GM19452 (cell line): ENCODE data around the gene GTF2F2.

Source experiments
- ATAC-seq: cut with Tn5 transposase; IDR thresholded peaks from one replicate; pipeline ENCODE4 v1.9.1; 2021; ENCODE audit not compliant: unreplicated experiment

GTF2F2 gene

DNA sequence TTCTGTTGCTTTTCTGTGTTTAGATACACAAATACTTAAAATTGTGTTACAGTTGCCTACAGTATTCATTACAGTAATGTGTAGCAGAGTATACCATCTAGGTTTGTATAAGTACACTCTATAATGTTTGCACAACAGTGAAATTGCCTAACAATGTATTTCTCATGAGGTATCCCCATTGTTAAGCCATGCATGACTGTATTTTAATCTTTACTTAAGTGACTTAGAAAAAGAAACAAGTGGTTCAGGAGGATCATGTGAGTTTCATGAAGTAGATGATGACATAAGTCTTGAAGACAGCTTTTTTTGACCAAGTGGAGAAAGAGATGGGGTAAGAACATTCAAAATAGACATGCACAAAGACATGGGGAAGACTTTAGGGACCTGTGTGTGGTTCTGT lies 88.9 kb downstream of the GTF2F2 start:
- ATAC-seq: no peak

DNA sequence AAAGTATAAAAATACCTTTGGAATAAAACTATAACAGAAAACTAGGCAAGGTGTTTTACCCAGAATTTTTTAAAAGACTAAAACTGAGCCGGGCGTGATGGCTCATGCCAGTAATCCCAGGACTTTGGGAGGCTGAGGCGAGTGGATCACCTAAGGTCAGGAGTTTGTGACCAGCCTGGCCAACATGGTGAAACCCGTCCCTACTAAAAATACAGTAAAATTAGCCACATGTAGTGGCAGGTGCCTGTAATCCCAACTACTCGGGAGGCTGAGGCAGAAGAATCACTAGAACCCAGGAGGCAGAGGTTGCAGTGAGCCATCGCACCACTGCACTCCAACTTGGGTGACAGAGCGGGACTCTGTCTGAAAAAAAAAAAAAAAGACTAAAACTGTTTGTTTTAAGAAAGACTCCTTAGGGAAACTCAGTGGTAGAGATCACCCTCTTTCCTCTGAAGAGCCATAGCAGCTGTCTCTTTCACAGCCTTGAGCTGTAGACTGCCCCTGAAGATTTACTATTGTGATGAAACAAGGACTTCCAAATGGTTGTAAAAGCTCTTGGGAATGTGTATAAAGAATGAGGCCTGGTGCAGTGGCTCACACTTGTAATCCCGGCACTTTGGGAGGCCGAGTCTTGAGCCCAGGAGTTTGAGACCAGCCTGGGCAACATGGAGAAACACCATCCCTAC lies 95.2 kb downstream of the GTF2F2 start:
- ATAC-seq: no peak

DNA sequence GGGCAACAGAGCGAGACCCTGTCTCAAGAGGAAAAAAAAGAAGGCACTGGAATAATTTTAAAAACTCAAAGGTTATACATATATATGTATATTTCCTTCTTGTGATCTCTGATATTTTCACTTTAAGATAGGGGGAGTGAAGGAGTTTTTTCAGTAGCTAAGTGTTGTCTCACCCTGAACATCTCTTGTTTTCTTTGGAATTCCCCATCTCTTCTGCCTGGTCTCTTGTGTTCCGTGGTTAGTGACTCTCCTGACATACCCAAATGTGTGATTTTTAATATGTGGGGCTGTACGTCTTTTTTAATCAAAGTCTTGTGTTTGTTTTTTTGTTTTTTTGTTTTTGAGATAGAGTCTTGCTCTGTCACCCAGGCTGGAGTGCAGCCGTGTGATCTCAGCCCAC lies 95.9 kb downstream of the GTF2F2 start:
- no peak for ATAC-seq

DNA sequence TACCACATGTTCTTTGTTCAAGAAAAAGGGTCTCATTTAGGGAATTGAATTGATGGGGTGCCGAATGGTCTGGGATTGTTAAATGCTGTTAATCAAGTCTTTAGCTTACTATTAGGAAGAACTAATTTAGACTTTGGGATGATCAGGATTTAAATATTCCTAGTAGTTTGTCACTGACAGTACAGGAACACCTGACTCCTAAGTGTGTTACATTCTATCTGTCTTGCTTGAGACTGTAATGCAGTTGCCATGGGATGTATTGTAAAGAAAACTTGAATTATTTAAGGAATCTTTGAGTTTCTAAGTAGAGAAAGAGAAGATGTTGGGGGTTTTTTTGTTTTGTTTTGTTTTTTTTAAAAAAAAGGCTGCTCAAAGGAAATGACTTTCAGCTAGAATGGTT lies 98.4 kb downstream of the GTF2F2 start:
- no peak for ATAC-seq

DNA sequence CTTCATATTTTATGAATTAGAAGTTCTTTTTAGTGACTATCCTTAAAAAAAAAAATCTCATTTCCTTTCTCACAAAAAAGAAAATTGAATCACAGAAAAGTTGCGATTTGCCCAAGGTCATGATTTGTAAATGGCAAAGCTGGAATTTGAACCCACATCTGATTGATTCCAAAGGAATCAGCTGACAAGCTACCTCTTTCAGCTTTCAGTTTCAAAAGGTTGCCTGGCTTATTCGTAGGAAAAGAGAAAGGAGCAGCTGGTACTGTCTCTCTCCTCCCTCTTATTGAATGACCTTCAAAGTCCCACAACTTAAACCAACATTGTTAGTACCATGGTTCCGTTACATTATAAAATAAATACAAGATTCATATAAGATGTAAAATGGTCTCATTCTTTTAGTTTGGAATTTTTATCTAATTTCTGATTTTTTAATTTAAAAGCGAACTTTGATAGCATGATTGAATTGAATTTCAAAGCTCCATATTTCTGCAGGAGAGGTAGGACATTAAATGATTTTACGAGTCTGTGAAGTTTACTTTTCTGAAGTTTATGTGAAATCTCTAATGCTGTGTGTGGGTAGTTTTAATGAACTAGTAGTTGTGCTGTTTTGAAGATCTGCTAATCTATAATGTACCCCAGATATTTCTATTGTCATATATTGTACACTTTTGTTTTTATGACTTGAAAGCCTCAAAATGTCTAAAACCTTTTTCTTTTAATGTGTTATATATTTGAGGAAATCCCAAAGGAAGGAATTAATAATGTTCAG lies 99.0 kb downstream of the GTF2F2 start:
- ATAC-seq: no peak

DNA sequence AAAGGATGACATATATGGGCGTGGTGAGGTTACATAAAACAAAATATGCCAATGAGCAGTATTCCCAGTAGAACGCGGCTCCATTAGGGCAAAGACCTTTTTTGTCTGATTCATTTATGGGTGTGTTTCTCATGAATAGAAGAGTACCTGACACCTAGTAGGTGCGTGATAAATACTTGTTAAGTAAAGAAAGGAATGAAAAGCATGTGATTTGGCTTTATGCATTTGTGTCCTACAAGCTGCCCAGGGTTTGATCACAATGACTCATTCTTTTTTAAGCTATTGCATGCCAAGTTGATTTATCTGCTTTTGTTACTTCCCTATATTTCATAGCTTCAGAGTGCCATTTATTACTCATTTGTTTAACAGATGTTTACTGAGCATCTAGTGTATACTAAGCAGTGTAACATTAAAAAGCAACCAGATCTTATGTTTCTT lies 99.6 kb downstream of the GTF2F2 start:
- no peak for ATAC-seq

DNA sequence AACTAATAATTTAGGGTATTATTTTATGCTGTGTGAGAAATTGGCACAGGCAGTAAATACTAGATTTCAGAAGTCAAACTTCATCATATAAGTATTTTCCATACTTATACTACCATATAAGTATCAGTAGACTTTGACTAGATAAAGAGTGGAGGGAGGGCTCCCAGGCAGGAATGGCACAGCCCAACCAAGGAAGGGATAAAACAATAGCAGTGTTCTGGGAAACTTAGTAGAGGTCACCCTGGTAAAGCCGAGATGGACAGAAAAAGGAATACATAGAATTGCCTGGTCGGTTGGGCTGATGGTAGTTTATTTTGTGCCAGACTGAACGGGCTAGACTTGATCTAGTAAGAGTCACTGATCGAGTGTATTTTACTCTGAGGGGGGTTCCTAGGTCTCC lies 100.1 kb downstream of the GTF2F2 start:
- ATAC-seq: no peak

DNA sequence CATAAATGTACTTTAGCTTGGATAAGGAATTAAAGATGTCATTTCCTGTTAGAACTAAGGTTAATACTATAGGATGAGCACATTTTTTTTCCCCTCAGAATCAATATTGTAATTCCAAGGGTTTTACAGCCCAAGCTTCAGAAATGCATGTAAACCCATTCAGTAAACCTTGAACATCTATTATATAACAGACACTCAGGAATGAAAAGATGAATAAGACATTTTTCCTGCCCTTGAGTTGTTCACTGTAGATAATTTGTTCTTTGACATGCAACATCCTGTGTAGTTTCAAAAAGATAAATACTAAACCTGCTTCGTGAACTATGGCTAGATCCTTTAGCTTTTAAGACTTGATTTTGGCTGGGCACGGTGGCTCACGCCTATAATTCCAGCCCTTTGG lies 102.2 kb downstream of the GTF2F2 start:
- ATAC-seq: no peak

DNA sequence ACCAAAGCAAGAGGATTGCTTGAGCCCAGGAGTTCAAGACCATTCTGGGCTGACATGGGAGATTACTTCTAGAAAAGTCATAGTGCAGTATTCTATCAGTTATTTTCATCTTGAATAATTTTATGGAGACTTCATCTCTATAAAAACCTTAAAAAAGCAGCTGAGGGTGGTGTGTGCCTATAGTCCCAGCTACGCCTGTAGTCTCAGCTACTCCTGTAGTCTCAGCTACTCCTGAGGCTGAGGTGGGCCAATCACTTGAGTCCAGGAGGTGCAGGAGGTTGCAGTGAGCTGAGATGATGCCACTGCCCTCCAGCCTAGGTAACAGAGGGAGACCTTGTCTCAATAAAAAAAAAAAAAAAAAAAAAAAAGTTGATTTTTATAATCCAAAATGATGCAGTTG lies 102.6 kb downstream of the GTF2F2 start:
- ATAC-seq: no peak

DNA sequence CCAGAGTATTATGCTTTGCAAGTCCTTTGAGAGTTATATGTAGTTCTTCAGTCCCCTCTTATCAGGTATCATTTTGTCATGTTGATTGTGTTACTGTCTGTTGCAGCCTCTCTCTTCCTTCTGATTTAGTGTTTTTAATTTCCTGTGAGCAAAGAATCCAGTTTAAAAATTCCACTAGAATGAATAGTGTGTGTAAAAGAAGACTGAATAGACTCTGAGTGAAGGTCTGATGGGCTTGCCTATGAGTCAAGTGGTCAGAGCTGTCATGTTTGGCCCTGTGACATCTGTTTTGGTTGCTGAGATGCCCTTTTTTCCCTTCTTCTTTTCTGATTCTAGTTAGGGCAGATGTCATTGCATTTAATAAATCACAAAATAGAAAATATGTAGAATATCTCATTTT lies 103.9 kb downstream of the GTF2F2 start:
- no peak for ATAC-seq

DNA sequence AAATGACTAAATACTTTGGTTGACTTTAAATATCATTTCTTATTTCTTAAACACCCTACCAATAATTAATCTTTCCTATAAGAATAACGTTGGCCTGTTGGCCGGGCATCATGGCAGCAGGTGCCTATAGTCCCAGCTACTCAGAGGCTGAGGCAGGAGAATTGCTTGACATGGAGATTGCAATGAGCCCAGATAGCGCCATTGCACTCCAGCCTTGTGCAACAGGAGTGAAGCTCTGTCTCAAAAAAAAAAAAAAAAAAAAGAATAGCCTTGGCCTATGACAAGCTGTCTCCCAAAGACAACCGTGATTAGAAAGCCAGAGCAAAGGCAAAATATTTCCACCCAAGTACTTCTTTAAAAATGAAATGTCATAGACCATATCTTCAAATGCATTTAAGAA lies 105.1 kb downstream of the GTF2F2 start:
- no peak for ATAC-seq

DNA sequence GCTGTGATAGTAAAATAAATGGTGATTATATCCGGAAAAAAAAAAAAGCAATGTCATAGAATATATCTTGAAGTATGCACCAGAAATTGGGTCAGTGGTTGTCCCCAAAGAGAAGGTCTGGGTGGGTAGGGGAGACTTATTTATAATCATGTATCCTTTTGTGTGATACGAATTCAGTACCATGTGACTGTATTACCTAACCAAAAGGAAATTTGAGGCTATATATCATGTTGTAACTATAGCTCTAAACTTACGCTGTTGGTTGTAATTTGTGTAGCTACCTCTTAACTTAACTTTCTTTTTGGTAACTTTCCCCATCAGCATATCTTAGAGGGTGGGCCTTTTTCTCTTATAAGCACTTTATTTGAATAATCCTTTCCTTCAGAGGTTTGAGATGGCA lies 105.7 kb downstream of the GTF2F2 start:
- ATAC-seq: no peak

DNA sequence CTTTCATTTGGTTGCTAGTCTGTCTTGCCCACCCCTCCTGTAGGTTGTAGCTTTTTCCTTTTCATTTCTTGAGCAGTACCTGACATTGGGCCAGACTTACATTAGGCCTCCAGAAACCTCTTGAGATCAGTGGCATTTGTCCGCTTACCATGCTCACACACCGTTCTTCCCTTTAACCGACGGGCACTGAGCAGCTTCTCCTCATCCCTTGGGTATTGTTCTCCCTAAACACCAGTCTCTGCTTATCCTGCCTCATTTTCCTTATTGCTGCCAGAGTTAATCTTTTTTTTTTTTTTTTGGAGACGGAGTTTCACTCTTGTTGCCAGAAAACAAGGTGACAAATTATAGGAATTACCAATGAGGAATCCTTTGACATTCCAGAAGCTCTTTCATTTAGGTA lies 107.7 kb downstream of the GTF2F2 start:
- ATAC-seq: no peak

DNA sequence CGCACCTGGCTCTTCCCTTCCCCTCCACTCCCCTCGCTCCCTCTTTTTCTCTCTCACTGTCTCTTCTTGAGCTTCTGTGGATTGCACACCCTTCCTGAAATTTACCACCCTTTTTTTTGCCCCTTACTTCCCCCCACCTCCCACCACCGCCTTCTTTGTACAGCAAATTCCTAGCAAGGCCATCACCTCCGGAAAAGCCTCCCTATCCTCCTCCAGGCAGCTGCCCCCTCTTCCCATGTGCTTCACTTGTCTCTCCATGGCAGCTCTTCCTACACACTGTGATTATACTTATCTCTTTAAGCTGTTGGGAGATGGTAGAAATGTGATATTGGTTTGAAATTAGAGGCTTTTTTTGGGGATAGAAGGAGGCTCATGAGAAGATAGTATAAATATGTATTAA lies 108.9 kb downstream of the GTF2F2 start:
- ATAC-seq: no peak

DNA sequence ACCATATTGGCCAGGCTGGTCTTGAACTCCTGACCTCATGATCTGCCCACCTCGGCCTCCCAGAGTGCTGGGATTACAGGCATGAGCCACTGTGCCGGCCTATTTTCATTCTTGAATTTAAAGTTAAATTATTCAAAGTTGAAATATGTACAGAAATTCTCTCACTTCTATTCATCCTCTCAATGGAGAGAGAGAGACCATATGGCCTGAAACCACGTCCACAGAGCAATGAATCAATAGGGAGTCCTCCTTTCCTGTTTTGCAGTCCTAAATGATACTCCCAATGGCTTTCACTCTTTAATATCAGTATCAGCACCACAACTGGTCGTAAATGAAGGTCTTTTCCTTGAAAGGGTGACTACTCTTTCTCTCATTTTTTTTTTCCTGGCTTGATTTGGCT lies 111.0 kb downstream of the GTF2F2 start:
- no peak for ATAC-seq

DNA sequence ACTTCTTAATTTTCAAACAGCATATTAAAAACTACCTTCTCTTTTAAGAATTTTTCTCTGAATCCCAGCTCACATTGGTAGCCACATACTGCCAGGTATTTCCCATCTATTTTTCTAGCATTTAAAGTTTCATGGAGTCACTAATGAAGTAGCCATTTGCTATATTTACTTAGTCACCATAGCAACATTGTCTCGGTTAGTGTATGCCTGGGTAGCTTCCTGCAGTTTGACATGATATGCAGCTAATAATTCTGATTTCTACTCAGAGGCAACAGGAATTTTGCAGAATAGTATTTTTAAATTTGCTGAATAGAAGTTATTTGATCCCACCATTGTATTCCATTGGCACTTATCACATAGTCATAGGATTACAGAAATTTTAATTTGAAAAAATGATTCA lies 111.4 kb downstream of the GTF2F2 start:
- ATAC-seq: no peak

DNA sequence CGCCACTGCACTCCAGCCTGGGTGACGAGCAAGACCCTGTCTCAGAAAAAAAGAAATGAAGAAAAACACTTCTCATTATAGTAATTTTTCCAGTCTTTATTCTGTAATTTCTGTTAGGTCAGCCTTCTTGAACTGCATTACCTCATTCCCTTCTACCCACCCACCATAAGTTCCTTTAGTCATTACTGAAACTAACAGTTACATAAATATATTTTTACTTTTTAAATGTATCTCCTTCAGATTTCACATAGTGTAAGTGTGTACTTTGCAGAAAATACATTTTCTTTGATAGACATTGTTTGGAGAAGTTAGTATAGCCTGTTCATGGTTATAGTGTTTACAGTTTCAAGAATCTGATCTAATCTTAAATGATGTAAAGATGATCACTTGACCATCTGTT lies 112.3 kb downstream of the GTF2F2 start:
- no peak for ATAC-seq

DNA sequence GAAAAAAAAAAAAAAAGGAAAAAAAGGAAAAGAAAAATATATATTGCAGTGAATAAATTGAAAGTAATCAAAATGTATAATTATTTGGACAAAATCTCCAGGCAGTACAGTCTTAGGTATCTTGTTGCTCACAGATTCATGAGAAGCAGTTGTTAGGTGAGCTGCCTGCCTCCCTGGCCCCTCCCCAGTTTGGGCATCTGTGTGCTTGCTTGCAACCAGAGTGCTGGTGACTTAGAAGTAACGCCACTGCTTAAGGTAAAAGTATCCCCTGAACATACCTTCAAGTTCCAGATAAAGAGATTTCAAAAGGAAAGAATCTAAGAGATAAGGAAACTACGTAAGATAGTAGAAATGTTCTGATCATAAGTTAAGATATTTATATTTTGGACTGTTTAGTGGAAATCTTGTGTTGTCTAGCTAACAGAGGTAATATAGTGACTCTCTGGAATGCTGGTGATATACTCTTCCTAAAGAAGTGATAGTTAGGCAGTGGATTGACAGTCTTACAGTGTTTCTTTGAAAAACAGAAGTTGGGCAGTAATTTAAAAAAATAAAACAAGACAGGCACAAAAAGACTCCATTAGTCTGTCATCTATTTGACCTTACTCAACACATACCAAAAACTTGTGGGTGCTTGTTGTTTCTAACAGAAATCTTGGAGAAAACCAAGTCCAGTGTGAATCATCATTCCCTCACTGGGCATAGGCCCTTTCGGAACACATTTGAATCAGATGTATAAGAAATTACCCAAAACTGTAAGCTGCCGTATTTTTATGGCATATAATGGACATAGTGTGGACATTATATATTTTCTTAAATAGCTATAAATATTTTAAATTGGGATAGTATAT lies 118.9 kb downstream of the GTF2F2 start:
- no peak for ATAC-seq

DNA sequence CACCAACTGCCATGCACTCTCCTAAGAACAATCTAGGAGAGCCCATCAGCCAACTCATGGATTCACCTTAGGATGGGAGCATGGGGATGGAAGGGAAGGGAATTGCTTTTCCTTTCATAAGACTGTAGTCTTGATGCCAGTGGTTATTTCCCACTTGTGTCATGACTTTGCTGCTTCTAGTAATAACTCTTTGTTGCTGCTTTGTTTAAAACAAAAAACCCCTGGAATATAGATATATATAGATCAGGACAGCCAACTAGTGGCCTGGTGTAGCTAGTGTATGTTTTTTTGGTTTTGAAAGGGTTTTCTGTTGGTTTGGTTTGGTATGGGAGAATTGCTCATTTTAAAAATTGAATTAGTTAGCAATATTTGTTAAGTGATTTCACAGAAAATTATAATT lies 119.8 kb downstream of the GTF2F2 start:
- ATAC-seq: no peak

DNA sequence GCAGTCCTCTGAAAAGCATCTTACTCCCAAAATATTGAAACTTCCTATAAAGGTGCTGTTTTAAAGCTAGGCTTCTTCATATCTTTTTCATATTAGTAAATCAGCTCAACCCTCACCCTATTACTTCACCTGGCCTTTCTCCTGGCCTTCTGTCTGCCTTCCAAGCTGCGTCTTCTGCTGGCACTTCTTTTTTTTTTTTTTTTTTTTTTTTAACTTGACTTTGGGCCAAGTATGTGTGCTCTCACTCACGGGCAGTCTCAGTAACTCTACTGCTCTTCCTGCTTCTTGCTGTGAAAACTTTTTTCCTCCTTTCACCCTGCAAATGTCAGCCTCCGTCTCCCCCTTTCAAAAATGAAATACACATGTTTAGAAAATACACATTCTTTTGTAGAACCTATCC lies 121.8 kb downstream of the GTF2F2 start:
- ATAC-seq: no peak

DNA sequence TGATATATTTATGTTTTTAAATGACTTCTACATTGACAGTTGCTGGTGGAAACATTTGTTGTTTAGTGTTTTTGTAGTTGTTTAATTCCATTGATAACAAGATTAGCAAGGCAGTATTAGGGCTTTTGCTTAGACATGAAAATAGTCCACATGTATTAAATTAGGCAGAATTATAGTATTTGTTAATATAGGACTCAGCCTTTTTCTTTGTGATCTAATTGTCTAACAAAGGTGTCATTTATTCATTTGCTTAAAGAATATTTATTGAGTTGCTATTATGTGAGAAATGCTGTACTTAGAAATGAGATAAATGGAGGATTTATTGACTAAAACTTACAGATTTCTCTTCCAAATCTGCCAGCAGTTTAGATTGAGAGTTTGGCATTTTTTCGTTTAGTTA lies 122.2 kb downstream of the GTF2F2 start:
- ATAC-seq: no peak

DNA sequence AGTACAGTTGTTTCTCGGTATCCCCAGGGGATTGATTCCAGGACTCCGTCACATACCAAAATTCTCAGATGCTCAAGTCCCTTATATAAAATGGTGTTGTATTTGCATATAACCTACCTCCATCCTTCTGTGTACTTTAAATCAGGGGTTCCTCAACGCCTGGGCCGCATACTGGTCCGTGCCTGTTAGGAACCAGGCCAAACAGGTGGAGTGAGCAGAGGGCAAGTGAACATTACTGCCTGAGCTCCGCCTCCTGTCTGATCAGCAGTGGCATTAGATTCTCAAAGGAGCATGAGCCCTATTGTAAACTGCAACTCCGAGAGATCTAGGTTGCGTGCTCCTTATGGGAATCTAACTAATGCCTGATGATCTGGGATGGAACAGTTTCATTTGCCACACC lies 122.8 kb downstream of the GTF2F2 start:
- no peak for ATAC-seq
